GM23248 (cell line): ENCODE measurements around the gene NOL4L. TPM values are rescaled to one million over a fixed set of nuclear protein-coding genes. Genes with fewer than 3 reads are reported as not detected.
A peak's percentile ranks its signal among the peaks of the same experiment; 100 is the strongest.

Experiments used
- DNase-seq: peaks from one replicate; pipeline ENCODE4 v3.0.0-alpha.2; 2015
- H2AFZ ChIP-seq: fragments of 200-600 bp; sonication (generic); 2 replicates; pipeline ENCODE4 v1.6.1; 2016; ENCODE audit warnings: antibody characterized with exemption
- H3F3A ChIP-seq: fragments of 200-600 bp; sonication (generic); 2 replicates; pipeline ENCODE4 v1.6.1; 2016; ENCODE audit warnings: mild to moderate bottlenecking, antibody characterized with exemption, mixed run types; ENCODE audit not compliant: insufficient read depth
- H3K27ac ChIP-seq: fragments of 200-600 bp; sonication (generic); 2 replicates; pipeline ENCODE4 v1.5.1; 2016; ENCODE audit warnings: mild to moderate bottlenecking
- H3K27me3 ChIP-seq: fragments of 200-600 bp; sonication (generic); replicated peaks from 2 replicates; pipeline ENCODE4 v1.6.1; 2016; ENCODE audit warnings: mild to moderate bottlenecking; ENCODE audit not compliant: insufficient read depth
- H3K36me3 ChIP-seq: fragments of 200-600 bp; sonication (generic); 2 replicates; pipeline ENCODE4 v1.6.1; 2016; ENCODE audit warnings: low read depth, mild to moderate bottlenecking
- H3K4me1 ChIP-seq: fragments of 200-600 bp; sonication (generic); 2 replicates; pipeline ENCODE4 v1.6.1; 2016; ENCODE audit warnings: mild to moderate bottlenecking; ENCODE audit not compliant: insufficient read depth
- H3K4me2 ChIP-seq: fragments of 200-600 bp; sonication (generic); one replicate; pipeline ENCODE4 v1.6.1; 2016; ENCODE audit warnings: mild to moderate bottlenecking; ENCODE audit not compliant: unreplicated experiment
- H3K4me3 ChIP-seq: fragments of 200-600 bp; sonication (generic); 2 replicates; pipeline ENCODE4 v1.5.1; 2016; ENCODE audit warnings: mild to moderate bottlenecking
- H3K79me2 ChIP-seq: fragments of 200-600 bp; sonication (generic); 2 replicates; pipeline ENCODE4 v1.6.1; 2016; ENCODE audit warnings: mild to moderate bottlenecking; ENCODE audit not compliant: insufficient read depth
- H3K9ac ChIP-seq: fragments of 200-600 bp; sonication (generic); 2 replicates; pipeline ENCODE4 v1.6.1; 2016; ENCODE audit warnings: mild to moderate bottlenecking
- H3K9me2 ChIP-seq: fragments of 200-600 bp; sonication (generic); 2 replicates; pipeline ENCODE4 v1.6.1; 2016; ENCODE audit warnings: mixed run types, mild to moderate bottlenecking, moderate library complexity; ENCODE audit not compliant: insufficient read depth
- H3K9me3 ChIP-seq: fragments of 200-600 bp; sonication (generic); one replicate; pipeline ENCODE4 v1.6.1; 2017; ENCODE audit warnings: low read depth
- H4K20me1 ChIP-seq: fragments of 200-600 bp; sonication (generic); 2 replicates; pipeline ENCODE4 v1.6.0; 2016; ENCODE audit not compliant: insufficient read depth
- EZH2 ChIP-seq: fragments of 200-600 bp; sonication (generic); IDR thresholded peaks from 2 replicates; pipeline ENCODE4 v1.6.1; 2018; ENCODE audit warnings: antibody characterized with exemption, mild to moderate bottlenecking; ENCODE audit not compliant: insufficient read depth, poor library complexity, severe bottlenecking
- EZH2phosphoT487 ChIP-seq: fragments of 200-600 bp; sonication (generic); IDR thresholded peaks from 2 replicates; pipeline ENCODE4 v1.6.1; 2018; ENCODE audit warnings: antibody characterized with exemption, moderate library complexity, mild to moderate bottlenecking, low read depth; ENCODE audit not compliant: insufficient read depth
- WGBS, 2 experiments: methylation state at CpG; one replicate each; pipeline ENCODE4 v1.1.6; 2015 to 2017; ENCODE audit warnings: low lambda C conversion rate in 2 of 2, low coverage in 1 of 2; ENCODE audit errors: missing lambda C conversion rate in 2 of 2; 5-methylcytosine and 5-hydroxymethylcytosine counted together
- in situ Hi-C: fragments of 300-500 bp; cut with MboI; formaldehyde crosslinking; loops from 2 replicates; pipeline ENCODE4 v1.15.0; 2020
- polyA plus RNA-seq: library from polyadenylated mRNA; unstranded; fragments of >200 nt; fragmentation: Nextera tagmentation; extraction: Ambion mirVana; gene quantifications from 2 replicates; pipeline ENCODE4 v1.2.1, GENCODE V29; 2016
- total RNA-seq: library from RNA; depleted of rRNA; stranded (reverse); fragments of >200 nt; shearing (Covaris generic); gene quantifications from 2 replicates; pipeline ENCODE4 v1.2.3, GENCODE V29; 2014

NOL4L gene
- total and polyA plus RNA-seq, 2 experiments from 2014 or later = 5.2 to 7.9 TPM

DNA sequence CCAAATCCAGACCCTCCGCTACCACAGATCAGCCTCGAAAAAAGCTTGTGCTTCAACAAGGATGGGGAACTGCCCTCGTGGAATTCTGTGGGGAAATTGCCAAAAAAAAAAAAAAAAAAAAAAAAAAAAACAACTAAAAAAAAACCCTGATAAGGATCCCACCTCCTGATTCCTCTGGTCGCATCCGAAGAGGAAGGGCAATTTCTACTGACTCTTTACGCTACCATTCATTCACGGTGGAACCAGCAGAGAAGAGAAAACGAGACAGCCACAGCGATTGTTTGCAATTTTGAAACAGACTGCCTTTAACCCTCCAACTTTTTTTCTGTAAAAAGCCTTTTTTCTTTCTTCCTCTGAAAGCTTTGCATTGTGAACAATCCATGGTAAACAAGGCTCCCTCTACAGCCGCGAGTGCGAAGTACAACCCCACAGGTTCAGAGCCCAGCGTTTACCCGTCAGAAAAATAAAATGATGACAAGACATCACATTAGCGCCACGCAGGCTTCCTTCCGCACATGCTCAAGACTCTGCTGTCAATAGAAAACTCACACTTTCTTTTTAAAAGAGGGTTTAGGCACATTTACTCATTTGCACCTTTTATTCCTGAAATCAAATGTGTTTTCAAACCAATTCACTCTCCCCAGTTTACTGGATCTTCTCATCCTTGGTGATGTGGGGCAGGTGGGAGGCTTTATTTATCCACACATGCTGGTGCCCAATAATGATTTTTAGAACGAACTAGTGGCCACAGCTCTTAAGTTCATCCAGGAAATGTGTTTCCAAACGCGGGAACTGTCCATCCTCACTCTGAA lies 100.0 kb downstream of the NOL4L start:
- Histone ChIP-seq H4K20me1 (no peaks in the 10 kb centered on the region), H3K79me2 (peaks cover 15% of the 10 kb centered on the region), H3K9ac (peak overlapping the region; percentile 76), H3K4me1 (no peaks in the 10 kb centered on the region), H3K4me2 (peak overlapping the region; percentile 92), H3K9me3 (no peaks in the 10 kb centered on the region), H3K4me3 (peak overlapping the region; percentile 74), H3K36me3 (no peaks in the 10 kb centered on the region), H2AFZ (peak overlapping the region; percentile 76), H3K27me3 (no peaks in the 10 kb centered on the region), H3K9me2 (no peaks in the 10 kb centered on the region), H3K27ac (peak overlapping the region; percentile 71), H3F3A (peaks cover 15% of the 10 kb centered on the region; the same call in 1 of the 2 replicates)
- peak; percentile 89 for DNase-seq
- 1 to 2% methylated on average over 20 of the region's 20 CpGs for WGBS, 2 experiments
- no peak for TF ChIP-seq EZH2
- no peak for TF ChIP-seq EZH2phosphoT487
- in situ Hi-C loops = no loop called here

DNA sequence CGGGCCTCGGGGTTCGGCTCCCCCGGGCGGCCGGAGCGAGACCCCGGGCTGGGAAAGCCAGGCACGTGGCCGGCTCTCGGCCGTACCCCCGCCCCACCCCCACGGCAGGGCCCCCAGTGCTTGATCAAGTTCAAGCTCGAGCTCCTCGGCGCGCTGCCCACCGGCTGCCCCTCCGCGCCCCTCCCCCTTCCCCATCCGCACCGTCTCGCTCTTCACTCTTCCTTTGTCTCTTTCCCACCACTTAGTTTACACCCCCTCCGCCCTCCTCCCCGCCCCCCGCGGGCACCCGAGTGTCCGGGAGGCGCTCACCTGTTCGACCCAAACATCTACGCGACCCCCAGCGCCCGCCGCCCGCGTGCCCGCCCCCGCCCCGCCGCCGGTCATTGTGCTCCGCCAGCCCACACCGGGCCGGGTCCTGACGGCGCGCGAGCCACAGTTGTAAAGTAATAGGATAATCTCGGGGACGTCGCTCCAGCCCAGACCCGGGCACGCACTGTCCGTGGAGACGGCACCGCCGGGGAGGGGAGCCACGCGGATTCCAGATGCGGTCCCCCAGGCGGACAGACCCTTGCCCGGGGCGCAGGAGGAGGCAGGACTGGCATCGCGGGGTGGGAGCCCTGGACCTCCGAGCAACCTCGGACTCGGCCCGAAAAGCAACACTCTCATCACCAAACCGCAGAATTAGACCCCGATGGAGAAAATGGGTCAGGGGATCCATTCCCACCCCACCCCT lies 100.7 kb downstream of the NOL4L start:
- no peaks in the 10 kb centered on the region for H3K9me3 ChIP-seq
- peak; percentile 70 for DNase-seq
- H3K79me2 ChIP-seq = peaks cover 23% of the 10 kb centered on the region
- TF ChIP-seq EZH2phosphoT487 = no peak
- TF ChIP-seq EZH2 = no peak
- no peaks in the 10 kb centered on the region for H3K9me2 ChIP-seq
- H3K9ac ChIP-seq = peak overlapping the region; percentile 76
- no peaks in the 10 kb centered on the region for H3K4me1 ChIP-seq
- in situ Hi-C loops = no loop called here
- no peaks in the 10 kb centered on the region for H3K27me3 ChIP-seq
- H3K4me3 ChIP-seq = peak overlapping the region; percentile 74
- H4K20me1 ChIP-seq = no peaks in the 10 kb centered on the region
- WGBS, 2 experiments = 1 to 2% methylated on average over 31 to 57 of the region's 74 CpGs
- no peaks in the 10 kb centered on the region for H3K36me3 ChIP-seq
- H2AFZ ChIP-seq = peak overlapping the region; percentile 76
- H3F3A ChIP-seq = peaks cover 15% of the 10 kb centered on the region; the same call in 1 of the 2 replicates
- peak overlapping the region; percentile 92 for H3K4me2 ChIP-seq
- H3K27ac ChIP-seq = peak overlapping the region; percentile 71

DNA sequence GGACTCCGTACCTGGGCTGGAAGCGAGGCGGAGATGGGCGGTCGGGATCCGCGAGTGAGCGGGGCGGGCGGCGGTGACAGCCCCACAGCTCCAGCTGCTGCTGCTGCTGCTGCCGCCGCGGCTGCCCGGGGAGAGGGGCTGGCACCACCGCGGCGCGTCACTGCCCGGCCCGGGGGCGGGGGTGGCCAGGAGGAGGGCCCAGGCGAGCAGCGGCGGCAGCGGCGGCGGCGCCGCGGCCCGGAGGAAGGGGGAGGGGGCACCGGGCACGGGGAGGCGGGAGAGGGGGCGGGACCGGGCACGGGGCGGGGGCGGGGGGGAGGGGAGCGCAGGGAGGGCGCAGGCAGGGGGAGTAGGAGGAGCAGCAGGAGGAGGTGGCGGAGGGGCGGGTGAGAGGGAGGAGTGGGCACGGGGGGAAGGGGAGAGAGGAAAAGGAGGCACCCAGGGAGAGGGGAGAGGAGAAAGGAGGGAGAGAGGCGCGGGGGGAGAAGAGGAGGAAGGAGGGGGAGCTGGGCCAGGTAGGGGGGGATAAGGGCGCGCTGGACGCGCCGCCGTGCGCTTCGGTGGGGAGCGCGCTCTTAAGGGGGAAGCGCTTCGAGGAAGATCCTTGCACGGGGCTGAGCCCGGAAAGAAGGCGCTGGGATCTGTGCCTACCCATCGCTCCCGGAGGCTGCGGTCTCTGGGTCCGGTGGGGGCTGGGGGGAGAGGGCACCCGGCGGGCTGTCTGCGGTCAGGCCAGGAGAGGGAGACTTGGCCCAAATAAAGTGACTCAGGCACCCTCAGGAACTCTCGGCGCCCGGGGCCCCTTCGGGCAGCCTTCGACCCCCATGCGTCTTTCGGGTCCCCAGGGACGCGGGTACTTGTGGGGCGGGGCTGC lies 101.5 kb downstream of the NOL4L start:
- DNase-seq = peak; percentile 85
- H3K27me3 ChIP-seq = no peaks in the 10 kb centered on the region
- 1 to 2% methylated on average over 22 to 65 of the region's 79 CpGs for WGBS, 2 experiments
- no peak for TF ChIP-seq EZH2
- no peak for TF ChIP-seq EZH2phosphoT487
- no peaks in the 10 kb centered on the region for H3K36me3 ChIP-seq
- H3K27ac ChIP-seq = peak overlapping the region; percentile 71
- peak overlapping the region; percentile 76 for H2AFZ ChIP-seq
- peaks cover 15% of the 10 kb centered on the region; the same call in 1 of the 2 replicates for H3F3A ChIP-seq
- H3K9ac ChIP-seq = peak overlapping the region; percentile 76
- H3K9me2 ChIP-seq = no peaks in the 10 kb centered on the region
- no peaks in the 10 kb centered on the region for H4K20me1 ChIP-seq
- in situ Hi-C loops = no loop called here
- H3K9me3 ChIP-seq = no peaks in the 10 kb centered on the region
- peaks cover 31% of the 10 kb centered on the region for H3K79me2 ChIP-seq
- peak overlapping the region; percentile 92 for H3K4me2 ChIP-seq
- H3K4me3 ChIP-seq = peak overlapping the region; percentile 78
- H3K4me1 ChIP-seq = no peaks in the 10 kb centered on the region
